ENCODE measurements around the gene ZCCHC24. TPM values are rescaled to one million over a fixed set of nuclear protein-coding genes. Genes with fewer than 3 reads are reported as not detected.
A peak's percentile ranks its signal among the peaks of the same experiment; 100 is the strongest.

The ZCCHC24 gene
- total RNA-seq, 1 experiment from 2014 or later: 3.8 TPM

- H3K79me1 ChIP-seq (ENCODE audit: insufficient read depth, low read depth, low read length, poor library complexity, severe bottlenecking): peaks cover 5% of the 10 kb centered on the region
- no peak within 1 kb of the TSS for H3K27ac Mint-ChIP-seq
- H2BK5ac ChIP-seq (ENCODE audit: insufficient read length, low read length): no peak within 1 kb of the TSS
- H2BK120ac ChIP-seq (ENCODE audit: low read depth, low read length, poor library complexity, severe bottlenecking): no peak within 1 kb of the TSS
- TF ChIP-seq CTCF (conservative IDR thresholded peaks at IDR 0.05): peak; percentile 95
- H3K9me3 Mint-ChIP-seq: no peaks in the 10 kb centered on the region
- peak within 1 kb of the TSS; percentile 76 to 87 for H3K4me3 Mint-ChIP-seq
- no peak within 1 kb of the TSS for H2BK20ac ChIP-seq (ENCODE audit: low read depth, low read length, poor library complexity, severe bottlenecking)
- H2BK15ac ChIP-seq (ENCODE audit: low read depth, low read length): no peak within 1 kb of the TSS
- H3T11ph ChIP-seq (ENCODE audit: low read length): no peak within 1 kb of the TSS
- no peak within 1 kb of the TSS for H2AFZ ChIP-seq (ENCODE audit: low read length)
- H3K4me2 ChIP-seq (ENCODE audit: insufficient read depth, insufficient read length, low read length): peak within 1 kb of the TSS; percentile 43
- H3K4me1 ChIP-seq (ENCODE audit: insufficient read depth, low read length): 0 out of 2 replicates have a peak, but pooled peaks cover 5% of the 10 kb centered on the region
- no peak within 1 kb of the TSS for H4K91ac ChIP-seq (ENCODE audit: insufficient read length, low read depth, low read length)
- H3K23me2 ChIP-seq (ENCODE audit: insufficient read length, low read depth, low read length, poor library complexity, severe bottlenecking): peaks cover 5% of the 10 kb centered on the region
- H3K27me3 ChIP-seq (ENCODE audit: insufficient read depth, low read length): no peaks in the 10 kb centered on the region
- DNase-seq: peak; percentile 92
- no peak within 1 kb of the TSS for H4K5ac ChIP-seq (ENCODE audit: insufficient read length, low read depth, low read length)
- H4K8ac ChIP-seq (replicated peaks; ENCODE audit: insufficient read length, low read depth, low read length): no peak within 1 kb of the TSS
- H4K20me1 ChIP-seq (ENCODE audit: control insufficient read depth, insufficient read depth, insufficient read length): no peaks in the 10 kb centered on the region
- no peaks in the 10 kb centered on the region for H3K9me3 ChIP-seq (ENCODE audit: control insufficient read depth, low read depth, low read length)
- no peak within 1 kb of the TSS for H3K27ac ChIP-seq (ENCODE audit: insufficient read length, low read depth, low read length)
- H3K9ac ChIP-seq (ENCODE audit: extremely low read depth, insufficient read length, low read length): peak within 1 kb of the TSS; percentile 57
- H3K56ac ChIP-seq (ENCODE audit: insufficient read length, low read depth, low read length): no peak within 1 kb of the TSS
- peaks cover 9% of the 10 kb centered on the region for H3K27me3 Mint-ChIP-seq (ENCODE audit: low read depth)
- peaks cover 14 to 36% (median 36%) of the 10 kb centered on the region in 3 experiments; a peak in 6 of 7 replicates for H3K36me3 Mint-ChIP-seq (ENCODE audit: insufficient read depth in 1 of 3, low read depth in 3 of 3)
- peak within 1 kb of the TSS; percentile 89 for H3K14ac ChIP-seq (ENCODE audit: insufficient read depth, low read length)
- H3K4me1 Mint-ChIP-seq: peaks cover 8 to 23% of the 10 kb centered on the region in 2 experiments
- H3K23ac ChIP-seq (ENCODE audit: insufficient read length, low read depth, low read length): no peak within 1 kb of the TSS
- no peaks in the 10 kb centered on the region for H3K79me2 ChIP-seq (ENCODE audit: insufficient read depth, low read length)
- no peak within 1 kb of the TSS for H2BK12ac ChIP-seq (ENCODE audit: insufficient read length, low read depth, low read length)
- H2AK5ac ChIP-seq (ENCODE audit: insufficient read length, low read length): no peak within 1 kb of the TSS
- H3K4ac ChIP-seq (ENCODE audit: low read depth, low read length): no peak within 1 kb of the TSS; the same call in 1 of the 2 replicates
- peak within 1 kb of the TSS; percentile 50 for H3K18ac ChIP-seq (ENCODE audit: insufficient read length, low read depth, low read length)
- WGBS (ENCODE audit: extremely low coverage, insufficient read length, low lambda C conversion rate): no CpG with 5 or more reads among the region's 77 CpGs
Observed at GRCh38 chr10:79347226-79347893, 98.1 kb downstream of the ZCCHC24 start, which contains the start of gene PPIF. Gene PPIF, plus strand, starts transcription at chr10:79347469. Its CDS starts 80 bp downstream, at chr10:79347549.
